Right lung (tissue), 5 donors: ENCODE measurements around the gene SLC4A1. TPM values are rescaled to one million over a fixed set of nuclear protein-coding genes. Genes with fewer than 3 reads are reported as not detected.

Experiments
- DNase-seq, 2 donors: peaks; one replicate each; pipeline ENCODE4 v3.0.0-alpha.2; 2013
- polyA plus RNA-seq, 5 donors: library from polyadenylated mRNA; unstranded; fragments of 120-200 nt; gene quantifications; one replicate each; pipeline versions ENCODE4 v1.2.1 to v1.2.3, GENCODE V29; 2013; ENCODE audit warnings: inconsistent platforms in 1 of 5, low replicate concordance in 1 of 5; ENCODE audit not compliant: insufficient read length in 5 of 5, insufficient read depth in 1 of 5

SLC4A1 gene
- polyA plus RNA-seq, 5 donors = 7.5 to 32.1 (median 12.0) TPM

DNA sequence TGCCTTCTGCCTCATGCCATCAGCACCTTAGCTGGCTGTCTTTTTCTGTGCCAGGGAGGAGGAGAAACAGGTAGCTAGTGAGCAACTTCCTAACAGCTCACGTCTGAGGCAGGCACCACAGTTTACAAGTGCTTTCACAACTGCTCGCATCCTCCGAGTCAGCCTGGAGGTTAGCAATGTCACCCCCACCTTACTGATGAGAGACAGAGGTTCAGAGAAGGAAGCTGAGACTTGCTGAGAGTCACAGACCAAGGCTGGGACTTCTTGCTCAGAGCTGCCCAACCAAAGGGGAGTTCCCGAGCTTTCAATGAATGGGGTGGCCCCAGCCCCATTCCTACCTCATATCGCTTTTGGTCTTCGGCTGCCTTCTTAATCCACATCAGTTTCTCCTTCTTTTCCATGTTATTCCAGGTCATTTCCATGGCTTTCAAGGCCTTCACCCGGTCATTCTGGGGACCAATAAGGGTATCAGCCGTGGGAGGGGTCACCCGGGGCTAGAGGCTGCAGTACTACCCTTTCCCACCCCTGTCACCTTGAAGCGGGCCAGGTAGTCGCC lies 58.1 kb downstream of the SLC4A1 start:
- no peak for DNase-seq

DNA sequence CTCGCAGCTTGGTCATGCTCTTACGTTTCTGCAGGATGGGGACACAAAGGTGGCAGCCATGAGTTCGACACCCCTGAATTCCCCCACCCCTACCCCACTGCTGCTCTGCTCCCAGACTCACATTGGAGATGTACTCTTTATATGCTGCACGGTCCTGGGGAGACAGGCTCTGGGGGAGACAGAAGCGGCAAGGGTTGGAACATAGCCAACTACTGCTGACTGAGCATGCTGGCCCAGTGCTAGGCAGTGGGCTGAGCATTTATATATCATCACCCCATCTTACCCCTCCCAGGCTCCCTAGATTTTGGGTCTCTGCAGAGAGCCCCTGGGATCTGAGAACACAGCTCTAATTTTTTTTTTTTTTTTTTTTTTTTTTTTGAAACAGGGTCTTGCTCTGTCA lies 60.2 kb downstream of the SLC4A1 start:
- DNase-seq = no peak

DNA sequence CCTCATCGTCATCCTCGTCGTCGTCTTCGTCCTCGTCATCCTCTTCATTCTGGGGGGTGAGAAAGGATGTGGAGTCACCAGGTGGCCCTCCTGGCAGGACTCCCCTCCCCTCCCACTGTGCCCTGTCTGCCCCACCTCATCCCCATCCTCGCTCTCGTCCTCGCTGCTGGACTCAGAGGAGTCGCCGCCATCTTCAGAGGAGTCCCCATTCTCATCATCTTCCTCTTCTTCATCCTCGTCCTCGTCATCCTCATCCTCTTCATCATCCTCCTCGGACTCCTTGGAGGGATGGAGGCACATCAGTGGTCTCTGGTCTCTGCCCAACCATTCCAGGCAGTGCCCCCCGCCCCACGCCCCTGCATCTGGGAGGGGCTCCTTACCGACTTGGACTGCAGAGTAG lies 60.6 kb downstream of the SLC4A1 start:
- DNase-seq = no peak

DNA sequence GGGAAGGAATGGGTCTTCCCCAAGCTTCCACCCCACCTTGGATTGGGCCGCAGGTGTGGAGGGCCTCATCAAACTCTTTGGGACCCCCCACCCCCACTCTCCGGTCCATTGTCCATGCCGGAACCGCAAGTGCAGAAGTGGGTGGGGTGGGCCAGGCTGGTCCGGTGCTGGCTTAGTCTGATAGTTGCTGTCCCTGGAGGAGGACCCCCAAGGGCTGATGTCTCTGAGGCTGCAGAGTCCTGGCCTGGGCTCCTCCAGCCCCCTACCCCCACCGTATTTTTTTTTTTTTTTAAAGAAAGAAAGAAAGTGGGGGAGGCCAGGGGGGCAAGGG lies 61.1 kb downstream of the SLC4A1 start:
- DNase-seq = no peak

DNA sequence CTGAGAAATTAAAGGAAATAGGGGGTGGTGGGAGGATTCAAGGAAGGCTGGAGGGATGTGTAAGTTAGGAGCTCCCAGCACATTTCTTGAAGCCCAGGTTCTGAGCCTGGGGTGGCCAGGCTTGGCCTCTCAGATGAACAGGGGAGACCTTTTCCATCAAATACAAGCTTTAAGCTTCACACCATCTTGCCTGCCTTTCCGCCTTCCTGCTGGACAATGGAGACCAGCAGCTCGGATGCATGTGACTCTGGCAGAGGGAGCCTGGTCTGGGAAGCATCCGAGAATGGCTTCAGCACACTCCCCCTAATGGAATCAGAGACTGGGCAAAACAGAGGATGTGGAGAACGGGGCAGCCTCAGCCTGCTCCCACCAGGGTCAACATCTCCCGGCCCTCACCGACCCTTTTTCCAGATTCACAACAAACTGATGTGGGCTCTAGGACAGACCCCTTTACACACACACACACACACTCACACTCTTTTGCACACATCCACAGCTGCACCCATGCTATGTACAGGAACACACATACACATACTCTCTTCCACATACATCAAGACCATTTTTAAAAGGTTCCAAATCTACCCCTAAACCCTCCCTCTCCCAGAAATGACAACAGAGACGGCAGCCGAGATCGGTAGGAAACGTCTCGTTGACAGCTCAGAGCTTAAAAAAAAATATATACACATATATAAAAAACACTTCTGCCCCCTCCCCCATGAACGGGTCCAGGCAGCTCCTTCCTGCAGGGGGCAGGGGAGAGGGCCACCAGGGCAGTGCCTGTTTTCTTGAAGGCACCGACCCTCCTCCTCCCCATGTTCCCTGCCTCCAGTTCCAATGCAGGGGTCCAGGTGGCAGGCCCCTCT lies 61.7 kb downstream of the SLC4A1 start:
- no peak for DNase-seq

GRCh38 chr17:44204441-44204882 lies 63.5 kb downstream of the SLC4A1 start:
- DNase-seq = no peak

GRCh38 chr17:44203731-44204440 lies 64.0 kb downstream of the SLC4A1 start:
- no peak for DNase-seq

- DNase-seq = no peak
These were observed 65.2 kb downstream of the SLC4A1 start for GRCh38 chr17:44202756-44203155.

GRCh38 chr17:44200478-44201155 lies 67.3 kb downstream of the SLC4A1 start:
- DNase-seq = no peak

GRCh38 chr17:44199553-44200477 lies 68.1 kb downstream of the SLC4A1 start, which contains the start of gene ATXN7L3:
ATXN7L3 (minus strand) TSS chr17:44199884; CDS start chr17:44198070, 1,814 bp downstream.
- DNase-seq = peak; percentile 98 to 100

- peak; percentile 43 to 68 for DNase-seq
These were observed 69.0 kb downstream of the SLC4A1 start for GRCh38 chr17:44198721-44199552.

Other genes starting within 250 kb of the SLC4A1 start
- gene LSM12, start 201.5 kb downstream of the SLC4A1 start, polyA plus RNA-seq = 10 to 100 TPM; 29.8 to 39.8 (median 36.2) TPM
- 10 to 100 TPM; 44.1 to 68.4 (median 51.0) TPM for gene G6PC3, start 197.4 kb downstream of the SLC4A1 start, polyA plus RNA-seq
- 10 to 100 TPM; 43.3 to 60.6 (median 57.4) TPM for gene HDAC5, start 144.5 kb downstream of the SLC4A1 start, polyA plus RNA-seq
- gene HROB, start 126.2 kb downstream of the SLC4A1 start, polyA plus RNA-seq = 1 to 10 TPM; 4.4 to 6.8 (median 5.5) TPM
- 1 to 10 TPM; 2.7 to 3.6 (median 2.7) TPM for gene ASB16, start 97.4 kb downstream of the SLC4A1 start, polyA plus RNA-seq
- 10 to 100 TPM; 45.6 to 55.7 (median 53.3) TPM for gene TMUB2, start 81.2 kb downstream of the SLC4A1 start, polyA plus RNA-seq
- gene ATXN7L3, start 68.3 kb downstream of the SLC4A1 start, polyA plus RNA-seq = 10 to 100 TPM; 50.4 to 72.3 (median 58.5) TPM
- 100 to 1,000 TPM in 4 of 5 donors, 10 to 100 TPM in 1; 99.8 to 129 (median 106) TPM for gene UBTF, start 48.5 kb downstream of the SLC4A1 start, polyA plus RNA-seq
- 1 to 10 TPM; 1.6 to 4.3 (median 3.4) TPM for gene RUNDC3A, start 40.5 kb upstream of the SLC4A1 start, polyA plus RNA-seq
- gene SLC25A39, start 56.7 kb upstream of the SLC4A1 start, polyA plus RNA-seq = 100 to 1,000 TPM in 1 of 5 donors, 10 to 100 TPM in 4; 53.0 to 104 (median 78.8) TPM
- gene GRN, start 77.2 kb upstream of the SLC4A1 start, polyA plus RNA-seq = 100 to 1,000 TPM; 177 to 276 (median 210) TPM
- 10 to 100 TPM; 20.9 to 43.1 (median 29.5) TPM for gene FAM171A2, start 95.7 kb upstream of the SLC4A1 start, polyA plus RNA-seq
- 1 to 10 TPM; 6.4 to 8.2 (median 6.7) TPM for gene ITGA2B, start 121.5 kb upstream of the SLC4A1 start, polyA plus RNA-seq
- 10 to 100 TPM; 38.5 to 54.9 (median 50.4) TPM for gene GPATCH8, start 235.3 kb upstream of the SLC4A1 start, polyA plus RNA-seq